GM18909 (cell line): ENCODE measurements around the gene ITGA2.

Experiments used
- ATAC-seq: cut with Tn5 transposase; IDR thresholded peaks from one replicate; pipeline ENCODE4 v1.9.1; 2021; ENCODE audit warnings: mild to moderate bottlenecking; ENCODE audit not compliant: unreplicated experiment, poor library complexity

ITGA2 gene

GRCh38 chr5:53011233-53011632 lies 22.1 kb downstream of the ITGA2 start:
- ATAC-seq: no peak

GRCh38 chr5:53013857-53014256 lies 24.7 kb downstream of the ITGA2 start:
- no peak for ATAC-seq

GRCh38 chr5:53017383-53017782 lies 28.2 kb downstream of the ITGA2 start:
- no peak for ATAC-seq

- ATAC-seq: no peak
Measured at GRCh38 chr5:53017794-53018391, 28.7 kb downstream of the ITGA2 start.

- no peak for ATAC-seq
Measured at GRCh38 chr5:53019320-53019719, 30.2 kb downstream of the ITGA2 start.

- no peak for ATAC-seq
Measured at GRCh38 chr5:53022930-53023511, 33.9 kb downstream of the ITGA2 start.

- ATAC-seq: peak; percentile 91
Measured at GRCh38 chr5:53023969-53024368, 34.8 kb downstream of the ITGA2 start.

- ATAC-seq: no peak
Measured at GRCh38 chr5:53024535-53024934, 35.4 kb downstream of the ITGA2 start.

- no peak for ATAC-seq
Measured at GRCh38 chr5:53025487-53025886, 36.3 kb downstream of the ITGA2 start.

- ATAC-seq: no peak
Measured at GRCh38 chr5:53027913-53028312, 38.8 kb downstream of the ITGA2 start.

GRCh38 chr5:53029608-53030007 lies 40.5 kb downstream of the ITGA2 start:
- ATAC-seq: no peak

GRCh38 chr5:53030893-53031292 lies 41.7 kb downstream of the ITGA2 start:
- no peak for ATAC-seq

- no peak for ATAC-seq
Measured at GRCh38 chr5:53031695-53032096, 42.5 kb downstream of the ITGA2 start.

- no peak for ATAC-seq
Measured at GRCh38 chr5:53032188-53032587, 43.0 kb downstream of the ITGA2 start.

GRCh38 chr5:53034832-53035231 lies 45.7 kb downstream of the ITGA2 start:
- no peak for ATAC-seq

- peak; percentile 45 for ATAC-seq
Measured at GRCh38 chr5:53035868-53036381, 46.8 kb downstream of the ITGA2 start.

- ATAC-seq: no peak
Measured at GRCh38 chr5:53037141-53037859, 48.1 kb downstream of the ITGA2 start.

- ATAC-seq: no peak
Measured at GRCh38 chr5:53038196-53038847, 49.2 kb downstream of the ITGA2 start.

- no peak for ATAC-seq
Measured at GRCh38 chr5:53039855-53040254, 50.7 kb downstream of the ITGA2 start.

GRCh38 chr5:53041071-53041692 lies 52.0 kb downstream of the ITGA2 start:
- peak; percentile 98 for ATAC-seq

GRCh38 chr5:53041740-53042139 lies 52.6 kb downstream of the ITGA2 start:
- ATAC-seq: no peak
